ENCODE data around the gene GTPBP6. TPM values are rescaled to one million over a fixed set of nuclear protein-coding genes. Genes with fewer than 3 reads are reported as not detected.

Gene GTPBP6
- total and polyA plus RNA-seq, 2 donors (not counting 3 experiments of a cell fraction or from before 2014, with no cell fraction given), result 39.1 to 63.5 TPM

DNA sequence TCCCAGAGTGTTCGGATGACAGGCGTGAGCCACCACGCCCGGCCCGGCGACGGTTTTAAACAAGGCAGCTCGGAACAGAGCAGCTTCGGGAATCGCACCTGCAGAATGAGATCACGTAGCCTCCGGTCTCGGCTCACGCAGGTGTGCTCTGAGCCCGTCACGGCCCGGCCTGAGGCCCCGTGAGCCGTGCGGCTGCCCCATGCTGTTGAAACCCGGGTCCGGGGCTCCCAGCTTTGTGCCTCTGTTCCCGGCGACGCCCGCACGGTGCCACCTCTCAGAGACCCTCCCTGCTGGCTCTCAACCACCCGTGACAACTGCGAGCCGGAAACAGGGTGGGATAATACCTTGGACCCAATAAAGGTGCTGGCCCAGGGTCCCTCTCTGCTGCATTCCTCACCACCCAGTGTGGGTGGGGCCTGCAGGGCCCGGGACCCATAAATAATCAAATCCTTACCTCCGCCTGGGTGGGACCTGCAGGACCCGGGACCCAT lies 50.8 kb downstream of the GTPBP6 start:
- DNase-seq (ENCODE audit: low read depth, low spot score), result no peak
- no TSS peak for BruUV-seq (replicated peaks)
- Histone ChIP-seq H3K4me2 (ENCODE audit: insufficient read depth, low read length) (no peak overlapping the region), H3K9ac (replicated peaks; ENCODE audit: extremely low read depth, insufficient read depth, low read length) (no peak overlapping the region), H3K27me3 (ENCODE audit: control insufficient read depth in 2 of 2, insufficient read depth in 2 of 2, low read length in 2 of 2) (no peaks in the 10 kb centered on the region), H3K27ac (ENCODE audit: insufficient read depth, low read depth, low read length) (no peak overlapping the region), H3K9me1 (replicated peaks; ENCODE audit: control insufficient read depth, extremely low read depth, insufficient read depth, low read length) (no peaks in the 10 kb centered on the region), H2AFZ (ENCODE audit: low read depth, low read length) (no peak overlapping the region), H3K4me3 (replicated peaks in 1 of 3; ENCODE audit: insufficient read depth in 1 of 3, low read depth in 1 of 3, low read length in 3 of 3) (no peak overlapping the region), H3K4me1 (ENCODE audit: control insufficient read depth, extremely low read depth, insufficient read depth, low read length) (no peaks in the 10 kb centered on the region), H3K9me3 (replicated peaks; ENCODE audit: control insufficient read depth, insufficient read depth, low read length) (no peaks in the 10 kb centered on the region), H3K36me3 (ENCODE audit: control insufficient read depth in 2 of 2, extremely low read depth in 1 of 2, insufficient read depth in 2 of 2, low read length in 2 of 2) (no peaks in the 10 kb centered on the region), H4K20me1 (replicated peaks; ENCODE audit: control insufficient read depth, extremely low read depth, insufficient read depth, low read length) (no peaks in the 10 kb centered on the region), H3K79me2 (ENCODE audit: control insufficient read depth, insufficient read depth, low read length) (no peaks in the 10 kb centered on the region)
- intact Hi-C loops (cut with micrococcal nuclease) (no loop called here), dilution Hi-C loops (cut with MboI; ENCODE audit: extremely low pct_ligation_motif_present, low sequenced_read_pairs) (no loop called here)
- ChIA-PET CTCF (no interaction called here), POLR2A (no interaction called here)
- TF ChIP-seq GATA2 (IDR thresholded peaks at IDR 0.05; ENCODE audit: insufficient read depth, insufficient read length, low read depth, low read length) (no peak), MYC (IDR thresholded peaks at IDR 0.05; ENCODE audit: low read depth, low read length) (no peak), JUN (IDR thresholded peaks at IDR 0.05; ENCODE audit: borderline replicate concordance, insufficient read depth, insufficient read length, low read depth) (no peak), POLR2A (IDR thresholded peaks at IDR 0.05; ENCODE audit: low read depth, low read length) (no peak), POLR2AphosphoS5 (IDR thresholded peaks at IDR 0.05; ENCODE audit: insufficient read depth, low read depth, low read length) (no peak), FOS (IDR thresholded peaks at IDR 0.05; ENCODE audit: borderline replicate concordance, insufficient read depth, low read length) (no peak), EZH2 (IDR thresholded peaks at IDR 0.05; ENCODE audit: borderline replicate concordance, low read depth, low read length, severe bottlenecking) (no peak)
- TF ChIP-seq, protein P1, sequence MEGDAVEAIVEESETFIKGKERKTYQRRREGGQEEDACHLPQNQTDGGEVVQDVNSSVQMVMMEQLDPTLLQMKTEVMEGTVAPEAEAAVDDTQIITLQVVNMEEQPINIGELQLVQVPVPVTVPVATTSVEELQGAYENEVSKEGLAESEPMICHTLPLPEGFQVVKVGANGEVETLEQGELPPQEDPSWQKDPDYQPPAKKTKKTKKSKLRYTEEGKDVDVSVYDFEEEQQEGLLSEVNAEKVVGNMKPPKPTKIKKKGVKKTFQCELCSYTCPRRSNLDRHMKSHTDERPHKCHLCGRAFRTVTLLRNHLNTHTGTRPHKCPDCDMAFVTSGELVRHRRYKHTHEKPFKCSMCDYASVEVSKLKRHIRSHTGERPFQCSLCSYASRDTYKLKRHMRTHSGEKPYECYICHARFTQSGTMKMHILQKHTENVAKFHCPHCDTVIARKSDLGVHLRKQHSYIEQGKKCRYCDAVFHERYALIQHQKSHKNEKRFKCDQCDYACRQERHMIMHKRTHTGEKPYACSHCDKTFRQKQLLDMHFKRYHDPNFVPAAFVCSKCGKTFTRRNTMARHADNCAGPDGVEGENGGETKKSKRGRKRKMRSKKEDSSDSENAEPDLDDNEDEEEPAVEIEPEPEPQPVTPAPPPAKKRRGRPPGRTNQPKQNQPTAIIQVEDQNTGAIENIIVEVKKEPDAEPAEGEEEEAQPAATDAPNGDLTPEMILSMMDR (IDR thresholded peaks at IDR 0.05; ENCODE audit: extremely low read depth in 1 of 2, insufficient read depth in 1 of 2, low read depth in 1 of 2, low read length in 2 of 2), result no peak
- TF ChIP-seq, protein P2, sequence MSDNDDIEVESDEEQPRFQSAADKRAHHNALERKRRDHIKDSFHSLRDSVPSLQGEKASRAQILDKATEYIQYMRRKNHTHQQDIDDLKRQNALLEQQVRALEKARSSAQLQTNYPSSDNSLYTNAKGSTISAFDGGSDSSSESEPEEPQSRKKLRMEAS (IDR thresholded peaks at IDR 0.05; ENCODE audit: insufficient read depth, insufficient read length), result no peak
- no peak for FAIRE-seq
